K562 (cell line): ENCODE data around the gene URM1. TPM values are rescaled to one million over a fixed set of nuclear protein-coding genes. Genes with fewer than 3 reads are reported as not detected.

ENCODE experiments used
- AFF1 ChIP-seq, 2 experiments: fragments of 450-650 bp; IDR thresholded peaks; 2 replicates each; pipeline ENCODE4 v1.6.1; 2018; ENCODE audit warnings: mild to moderate bottlenecking in 2 of 2, low read depth in 1 of 2; ENCODE audit not compliant: partially characterized antibody in 2 of 2
- ATF1 ChIP-seq, 2 experiments: fragments of 450-650 bp in 1 of 2; IDR thresholded peaks; 2 replicates each; pipeline ENCODE4 v1.6.1; 2016; ENCODE audit warnings: missing compliant biosample characterization in 1 of 2, missing genetic modification characterization in 1 of 2
- MAFF ChIP-seq: IDR thresholded peaks from 2 replicates; pipeline ENCODE4 v1.6.1; 2012; ENCODE audit warnings: low read length, improper control_type of control experiment
- ZNF184 ChIP-seq: sonication (generic); formaldehyde crosslinking; IDR thresholded peaks from 2 replicates; pipeline ENCODE4 v1.5.0; 2020; ENCODE audit warnings: missing genetic modification reagents
- ZZZ3 ChIP-seq: fragments of 450-650 bp; IDR thresholded peaks from 2 replicates; pipeline ENCODE4 v1.6.1; 2016; ENCODE audit warnings: antibody characterized with exemption, mild to moderate bottlenecking, moderate library complexity
- polyA plus RNA-seq, 8 experiments: library from polyadenylated mRNA; depleted of rRNA in 4 of 8; stranded (reverse) in 5 of 8; unstranded in 3 of 8; fragments of >200 nt; fragmentation: Nextera tagmentation in 2 of 8; fragmentation: Illumina TruSeq in 1 of 8; extraction: Ambion mirVana in 2 of 8; extraction: Trizol in 1 of 8; gene quantifications; 2 replicates each; pipeline versions ENCODE4 v1.2.1 to v1.2.3, GENCODE V29; 2011 to 2014; ENCODE audit warnings: inconsistent platforms in 1 of 8, missing spikeins in 1 of 8
- total RNA-seq, 7 experiments: library from RNA; depleted of rRNA in 6 of 7; stranded (reverse); fragments of >200 nt in 6 of 7; fragmentation: Illumina TruSeq in 2 of 7; extraction: Trizol in 2 of 7; gene quantifications; 2 replicates each; pipeline versions ENCODE4 v1.2.1 to v1.2.3, GENCODE V29; 2011 to 2021; ENCODE audit warnings: low replicate concordance in 1 of 7

The URM1 gene
- total and polyA plus RNA-seq, 9 of the 15 experiments (the other 6 are each of a cell fraction or from before 2014, with no cell fraction given), result 10.1 to 88.9 (median 53.3) TPM

GRCh38 chr9:128409978-128410377 is 38.8 kb downstream of the URM1 start (continued):
- TF ChIP-seq ZZZ3, result no peak
- no peak for TF ChIP-seq ATF1 (CRISPR knock-in tag; IDR thresholded peaks at IDR 0.05)
- TF ChIP-seq ATF1 (tag; IDR thresholded peaks at IDR 0.05), result no peak
- no peak for TF ChIP-seq ZNF184 (CRISPR knock-in tag)
- no peak for TF ChIP-seq MAFF
- no peak for TF ChIP-seq AFF1 (IDR thresholded peaks at IDR 0.05; ENCODE audit: low read depth in 1 of 2, partially characterized antibody in 2 of 2)
- TF ChIP-seq, all 486 proteins: peak for 10
